ENCODE data around the gene DGCR2. TPM values are rescaled to one million over a fixed set of nuclear protein-coding genes. Genes with fewer than 3 reads are reported as not detected.

Gene DGCR2
- total and polyA plus RNA-seq, 2 experiments from 2014 or later = 25.6 to 42.7 TPM

DNA sequence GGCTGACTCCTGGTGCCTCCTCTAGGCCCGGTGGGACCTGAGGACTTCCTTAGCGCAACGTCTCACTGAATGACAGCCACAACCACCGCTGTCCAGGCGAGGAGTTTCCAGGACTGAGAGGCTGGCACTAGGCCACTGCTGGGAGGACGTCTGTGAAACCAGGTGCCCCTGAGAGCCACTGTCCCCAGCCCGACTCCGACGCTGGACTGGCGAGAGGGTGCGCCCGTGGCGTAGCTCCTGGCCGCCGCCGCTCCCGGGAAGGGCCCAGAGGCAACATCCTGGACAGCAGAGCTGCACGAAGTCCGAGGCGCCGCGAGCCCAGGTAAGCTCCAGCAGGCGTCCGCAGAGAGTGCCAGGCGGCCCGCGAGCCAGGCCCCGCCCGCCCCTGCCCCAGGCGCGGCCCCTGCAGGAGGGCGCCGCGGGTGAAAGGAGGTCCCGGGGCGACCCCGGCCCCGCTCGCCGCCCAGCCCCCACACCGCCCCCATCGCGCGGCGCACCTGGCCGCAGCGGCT, 525 bp downstream of the DGCR2 start:
- Histone ChIP-seq H3K79me2 (ENCODE audit: insufficient read depth) (peaks cover 50% of the 10 kb centered on the region), H3K9me3 (ENCODE audit: low read depth) (no peaks in the 10 kb centered on the region), H4K20me1 (ENCODE audit: insufficient read depth) (0 out of 2 replicates have a peak, but pooled peaks cover 4% of the 10 kb centered on the region), H2AFZ (peak overlapping the region; percentile 89), H3K4me1 (ENCODE audit: insufficient read depth) (peaks cover 9% of the 10 kb centered on the region; the same call in 1 of the 2 replicates), H3K27me3 (replicated peaks; ENCODE audit: insufficient read depth) (no peaks in the 10 kb centered on the region), H3K9ac (peak overlapping the region; percentile 90), H3F3A (ENCODE audit: insufficient read depth) (no peaks in the 10 kb centered on the region), H3K27ac (peak overlapping the region; percentile 67), H3K9me2 (ENCODE audit: insufficient read depth) (no peaks in the 10 kb centered on the region), H3K4me3 (peak overlapping the region; percentile 92), H3K4me2 (ENCODE audit: unreplicated experiment) (peak overlapping the region; percentile 95), H3K36me3 (ENCODE audit: low read depth) (no peaks in the 10 kb centered on the region)
- peak; percentile 68 for DNase-seq
- in situ Hi-C loops (cut with MboI) = no loop called here
- TF ChIP-seq EZH2 (IDR thresholded peaks at IDR 0.05; ENCODE audit: insufficient read depth, poor library complexity, severe bottlenecking) (no peak), EZH2phosphoT487 (IDR thresholded peaks at IDR 0.05; ENCODE audit: insufficient read depth, low read depth) (no peak)
- WGBS, 2 experiments (ENCODE audit: low coverage in 1 of 2, low lambda C conversion rate in 2 of 2, missing lambda C conversion rate in 2 of 2) = 0 to 2% methylated on average over 11 to 24 of the region's 47 CpGs

DNA sequence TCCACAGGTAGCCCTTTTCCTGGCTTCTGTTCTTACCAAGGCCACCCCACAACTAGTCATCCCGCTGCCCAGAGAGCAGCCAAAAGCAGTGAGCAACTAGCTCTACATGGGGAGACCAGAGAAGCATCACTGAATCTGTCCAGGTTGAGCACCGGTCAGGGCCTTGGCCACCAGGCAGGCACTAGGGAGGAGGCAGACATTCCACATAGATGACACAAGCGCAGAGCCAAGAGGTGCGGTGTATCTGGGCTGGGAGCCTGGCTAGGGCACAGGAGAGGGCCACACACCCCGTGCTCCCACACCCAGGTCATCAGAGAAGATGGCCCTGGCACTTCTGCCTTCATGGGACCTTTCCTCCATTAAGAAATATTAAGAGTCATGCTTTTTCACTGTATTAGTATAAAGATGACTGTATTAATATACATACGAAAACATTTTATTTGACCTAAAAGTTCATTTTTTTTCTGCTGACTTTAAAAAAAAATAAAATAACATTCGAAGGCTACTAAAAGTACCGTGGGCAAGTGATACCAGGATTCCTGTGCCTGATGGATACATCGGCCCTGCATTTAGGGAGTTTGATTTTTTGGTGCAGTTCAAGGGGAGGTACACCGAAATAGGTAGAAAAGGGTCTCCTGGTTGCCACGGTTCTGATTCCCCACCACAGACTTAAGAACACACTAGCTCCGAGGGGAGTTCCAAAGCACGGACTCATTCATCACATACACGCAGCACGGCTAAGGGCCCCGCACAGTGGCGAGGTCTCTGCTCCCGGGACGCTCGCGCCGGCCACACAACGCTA, 1.2 kb downstream of the DGCR2 start:
- Histone ChIP-seq H3K79me2 (ENCODE audit: insufficient read depth) (peaks cover 57% of the 10 kb centered on the region), H3K4me3 (peak overlapping the region; percentile 92), H3K27ac (peak overlapping the region; percentile 67), H3K4me2 (ENCODE audit: unreplicated experiment) (peak overlapping the region; percentile 95), H3K27me3 (replicated peaks; ENCODE audit: insufficient read depth) (no peaks in the 10 kb centered on the region), H3F3A (ENCODE audit: insufficient read depth) (no peaks in the 10 kb centered on the region), H4K20me1 (ENCODE audit: insufficient read depth) (0 out of 2 replicates have a peak, but pooled peaks cover 4% of the 10 kb centered on the region), H3K36me3 (ENCODE audit: low read depth) (no peaks in the 10 kb centered on the region), H2AFZ (peak overlapping the region; percentile 89), H3K9me3 (ENCODE audit: low read depth) (no peaks in the 10 kb centered on the region), H3K9ac (peak overlapping the region; percentile 90), H3K9me2 (ENCODE audit: insufficient read depth) (no peaks in the 10 kb centered on the region), H3K4me1 (ENCODE audit: insufficient read depth) (peaks cover 9% of the 10 kb centered on the region; the same call in 1 of the 2 replicates)
- in situ Hi-C loops (cut with MboI) = no loop called here
- DNase-seq = peak; percentile 75
- TF ChIP-seq EZH2phosphoT487 (IDR thresholded peaks at IDR 0.05; ENCODE audit: insufficient read depth, low read depth) (no peak), EZH2 (IDR thresholded peaks at IDR 0.05; ENCODE audit: insufficient read depth, poor library complexity, severe bottlenecking) (no peak)
- WGBS, 2 experiments (ENCODE audit: low coverage in 1 of 2, low lambda C conversion rate in 2 of 2, missing lambda C conversion rate in 2 of 2) = 15% methylated on average over 23 of the region's 23 CpGs

DNA sequence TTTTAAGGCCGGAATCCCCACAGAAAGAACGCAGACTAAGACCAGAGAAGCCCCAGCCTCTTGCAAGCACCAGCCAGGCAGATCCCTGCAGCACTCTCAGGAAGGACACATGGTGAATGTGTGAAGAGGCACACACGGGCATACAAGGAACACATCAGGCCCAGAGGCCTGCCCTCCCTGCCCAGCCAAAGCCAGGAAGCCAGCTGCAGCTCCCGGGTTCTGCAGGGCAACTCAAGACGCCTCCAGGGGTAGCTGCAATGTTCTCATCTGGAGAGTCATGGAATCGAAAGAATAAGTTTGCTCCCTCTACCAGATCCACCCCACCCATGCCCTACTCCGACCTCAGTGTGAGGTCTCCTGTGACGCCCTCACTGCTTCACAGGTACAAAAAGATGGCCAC, 2.3 kb downstream of the DGCR2 start:
- no peak for TF ChIP-seq EZH2phosphoT487 (IDR thresholded peaks at IDR 0.05; ENCODE audit: insufficient read depth, low read depth)
- no peak for TF ChIP-seq EZH2 (IDR thresholded peaks at IDR 0.05; ENCODE audit: insufficient read depth, poor library complexity, severe bottlenecking)
- Histone ChIP-seq H3K36me3 (ENCODE audit: low read depth) (no peaks in the 10 kb centered on the region), H3K4me2 (ENCODE audit: unreplicated experiment) (no peak overlapping the region), H3K9me2 (ENCODE audit: insufficient read depth) (no peaks in the 10 kb centered on the region), H3K4me3 (no peak overlapping the region), H3F3A (ENCODE audit: insufficient read depth) (no peaks in the 10 kb centered on the region), H3K79me2 (ENCODE audit: insufficient read depth) (peaks cover 68% of the 10 kb centered on the region), H3K27me3 (replicated peaks; ENCODE audit: insufficient read depth) (no peaks in the 10 kb centered on the region), H3K27ac (no peak overlapping the region), H3K9me3 (ENCODE audit: low read depth) (no peaks in the 10 kb centered on the region), H2AFZ (no peak overlapping the region), H3K4me1 (ENCODE audit: insufficient read depth) (peaks cover 9% of the 10 kb centered on the region; the same call in 1 of the 2 replicates), H3K9ac (no peak overlapping the region), H4K20me1 (ENCODE audit: insufficient read depth) (0 out of 2 replicates have a peak, but pooled peaks cover 4% of the 10 kb centered on the region)
- WGBS, 2 experiments (ENCODE audit: low coverage in 1 of 2, low lambda C conversion rate in 2 of 2, missing lambda C conversion rate in 2 of 2) = 71 to 73% methylated on average over 8 of the region's 8 CpGs
- no peak for DNase-seq
- in situ Hi-C loops (cut with MboI) = no loop called here

DNA sequence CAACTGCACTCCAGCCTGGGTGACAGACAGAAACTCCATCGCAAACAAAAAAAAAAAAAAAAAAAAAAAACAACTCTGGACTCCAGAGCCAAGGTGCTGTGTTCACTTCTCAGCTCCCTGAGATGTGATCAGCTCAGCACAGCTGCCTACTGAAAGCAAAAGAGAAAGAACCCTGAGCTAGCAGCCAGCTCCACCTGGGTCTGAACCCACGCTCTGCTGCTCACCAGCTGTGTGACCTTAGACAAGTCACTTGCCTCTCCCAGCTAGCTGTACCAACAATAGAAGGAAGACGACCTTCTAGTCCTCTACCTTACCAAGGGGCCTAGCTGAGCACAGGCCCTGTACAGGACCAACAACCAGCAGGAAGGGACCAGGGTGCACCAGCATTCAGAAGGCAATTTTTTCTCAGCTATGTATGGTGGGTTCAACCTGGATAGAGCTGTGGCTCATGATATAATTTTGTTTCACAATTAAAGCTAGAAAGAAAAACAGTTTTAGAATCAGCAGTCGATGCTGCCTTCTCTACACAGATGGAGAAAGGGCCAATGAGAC, 3.8 kb downstream of the DGCR2 start:
- Histone ChIP-seq H3K9me2 (ENCODE audit: insufficient read depth) (no peaks in the 10 kb centered on the region), H3K27ac (no peak overlapping the region), H3K9ac (no peak overlapping the region), H3K4me3 (no peak overlapping the region), H3K4me1 (ENCODE audit: insufficient read depth) (peaks cover 9% of the 10 kb centered on the region; the same call in 1 of the 2 replicates), H3K36me3 (ENCODE audit: low read depth) (no peaks in the 10 kb centered on the region), H4K20me1 (ENCODE audit: insufficient read depth) (0 out of 2 replicates have a peak, but pooled peaks cover 4% of the 10 kb centered on the region), H3K79me2 (ENCODE audit: insufficient read depth) (peaks cover 82% of the 10 kb centered on the region), H3K27me3 (replicated peaks; ENCODE audit: insufficient read depth) (no peaks in the 10 kb centered on the region), H2AFZ (no peak overlapping the region), H3F3A (ENCODE audit: insufficient read depth) (no peaks in the 10 kb centered on the region), H3K9me3 (ENCODE audit: low read depth) (no peaks in the 10 kb centered on the region), H3K4me2 (ENCODE audit: unreplicated experiment) (no peak overlapping the region)
- no peak for DNase-seq
- 98% methylated on average over 4 of the region's 4 CpGs for WGBS, 2 experiments (ENCODE audit: low coverage in 1 of 2, low lambda C conversion rate in 2 of 2, missing lambda C conversion rate in 2 of 2)
- in situ Hi-C loops (cut with MboI) = no loop called here
- TF ChIP-seq EZH2 (IDR thresholded peaks at IDR 0.05; ENCODE audit: insufficient read depth, poor library complexity, severe bottlenecking) (no peak), EZH2phosphoT487 (IDR thresholded peaks at IDR 0.05; ENCODE audit: insufficient read depth, low read depth) (no peak)

Measured in GM23248 (cell line).